ENCODE results near the gene ARPP21.

- TF ChIP-seq POLR2A (IDR thresholded peaks at IDR 0.05; ENCODE audit: low read length) (no peak), GATA1 (IDR thresholded peaks at IDR 0.05; ENCODE audit: low read depth, low read length) (no peak)
These were observed 106.0 kb downstream of the ARPP21 start for GRCh38 chr3:35745351-35745750.
